ENCODE results near the gene GALK1.

DNA sequence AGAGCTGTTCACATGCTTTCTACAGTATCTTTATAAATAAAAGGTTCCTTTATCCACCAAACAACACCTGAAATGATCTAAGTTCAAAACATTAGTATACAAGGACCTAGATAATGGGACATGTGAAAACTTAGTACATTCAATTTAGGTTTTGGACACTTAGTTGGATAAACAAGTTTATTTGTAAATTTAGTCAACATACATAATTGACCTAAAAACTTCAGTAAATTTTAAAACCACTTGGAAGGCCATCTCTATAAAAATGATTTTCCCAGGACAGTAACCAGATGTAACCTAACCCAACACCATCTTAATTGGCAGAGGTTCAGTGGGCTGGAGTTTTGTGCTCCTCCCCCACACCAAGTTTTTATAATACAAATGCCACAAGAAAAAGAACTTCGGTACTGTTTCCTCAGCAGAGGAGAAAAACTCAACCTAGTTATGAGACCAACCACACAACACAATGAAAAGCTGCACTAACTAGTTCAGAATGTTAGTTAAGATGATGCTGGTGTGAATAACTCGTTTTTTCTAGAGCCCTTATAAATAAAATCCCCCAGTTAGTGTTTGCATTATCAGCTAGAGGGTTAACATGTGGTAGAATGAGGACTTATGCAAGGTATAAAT, 12.4 kb upstream of the GALK1 start:
- TF ChIP-seq POLR2AphosphoS5 (IDR thresholded peaks at IDR 0.05; ENCODE audit: borderline replicate concordance, low read depth, low read length) = no peak
- TF ChIP-seq EZH2 (IDR thresholded peaks at IDR 0.05) = no peak

Measured in SK-N-MC (cell line).